Activated CD8-positive, alpha-beta T cell treated with anti-CD3 and anti-CD28 coated beads for 36 hours (primary cell): ENCODE data around the gene GNRH2. TPM values are rescaled to one million over a fixed set of nuclear protein-coding genes. Genes with fewer than 3 reads are reported as not detected.

Source experiments
- ATAC-seq: fragments of 200-7000 bp; cut with Tn5 transposase; one replicate; pipeline ENCODE4 v1.10.0; 2021; ENCODE audit warnings: mild to moderate bottlenecking, moderate library complexity
- CTCF ChIA-PET: fragments of 350-600 bp; sonication (Branson Sonifier 250); formaldehyde crosslinking; loops from one replicate; lab custom pipeline; 2021; ENCODE audit warnings: antibody characterized with exemption; lab: Charles Lee
- POLR2A ChIA-PET: fragments of 350-600 bp; sonication (Branson Sonifier 250); formaldehyde crosslinking; loops from one replicate; lab custom pipeline; 2021; ENCODE audit warnings: antibody characterized with exemption; lab: Charles Lee
- DNase-seq: peaks from one replicate; pipeline ENCODE4 v3.0.0-alpha.2; 2020
- H3K27ac Mint-ChIP-seq: one replicate; pipeline ENCODE4 v1.8.0; 2021; ENCODE audit warnings: mild to moderate bottlenecking, mixed read lengths
- H3K27me3 Mint-ChIP-seq: one replicate; pipeline ENCODE4 v1.8.0; 2021; ENCODE audit warnings: mixed read lengths
- H3K36me3 Mint-ChIP-seq: one replicate; pipeline ENCODE4 v1.8.0; 2021; ENCODE audit warnings: low read depth, mixed read lengths
- H3K4me1 Mint-ChIP-seq: one replicate; pipeline ENCODE4 v1.8.0; 2021; ENCODE audit warnings: low read depth, mixed read lengths
- H3K4me3 Mint-ChIP-seq: one replicate; pipeline ENCODE4 v1.8.0; 2021; ENCODE audit warnings: mild to moderate bottlenecking, moderate library complexity, mixed read lengths
- H3K9me3 Mint-ChIP-seq: one replicate; pipeline ENCODE4 v1.8.0; 2021; ENCODE audit warnings: mixed read lengths
- intact Hi-C: fragments of 100-400 bp; cut with micrococcal nuclease; formaldehyde crosslinking; loops from one replicate; pipeline ENCODE4 v1.10.0; 2022
- total RNA-seq, 2 experiments: library from RNA; stranded (reverse); gene quantifications; one replicate each; pipeline ENCODE4 v1.2.3, GENCODE V29; 2021
- TF ChIP-seq, protein P1 (sequence below): fragments of 200-600 bp; IDR thresholded peaks from one replicate; pipeline ENCODE4 v1.8.0; 2022; ENCODE audit warnings: antibody characterized with exemption, mild to moderate bottlenecking

GNRH2 gene
- total RNA-seq, 2 experiments from 2014 or later: 0.36 to 0.85 TPM

DNA sequence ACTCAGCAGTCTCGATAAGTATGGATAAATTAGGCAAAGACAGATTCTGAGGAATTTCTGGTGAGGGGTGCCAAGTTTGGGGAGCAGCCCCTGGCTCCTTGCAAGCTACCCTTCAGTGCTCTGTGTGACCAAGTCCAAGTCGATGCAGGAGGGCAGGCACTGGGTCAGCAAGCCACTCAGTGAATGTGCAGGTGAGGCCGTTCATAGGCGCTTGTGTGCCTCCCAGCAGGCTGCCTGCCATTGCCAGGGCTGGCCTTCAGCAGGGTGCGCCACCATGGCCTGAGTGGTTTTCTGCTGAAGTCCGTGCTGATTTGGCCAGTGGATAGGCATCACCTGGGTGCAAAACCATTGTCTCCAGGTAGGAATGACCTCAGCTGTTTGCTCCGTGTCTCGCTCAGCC is 3.3 kb upstream of the GNRH2 start:
- Mint-ChIP-seq H3K36me3 (peaks cover 15% of the 10 kb centered on the region), H3K27ac (peak overlapping the region; percentile 63), H3K4me3 (no peak overlapping the region), H3K4me1 (peaks cover 2% of the 10 kb centered on the region), H3K27me3 (no peaks in the 10 kb centered on the region), H3K9me3 (no peaks in the 10 kb centered on the region)
- CTCF ChIA-PET: no interaction called here
- TF ChIP-seq, protein P1, sequence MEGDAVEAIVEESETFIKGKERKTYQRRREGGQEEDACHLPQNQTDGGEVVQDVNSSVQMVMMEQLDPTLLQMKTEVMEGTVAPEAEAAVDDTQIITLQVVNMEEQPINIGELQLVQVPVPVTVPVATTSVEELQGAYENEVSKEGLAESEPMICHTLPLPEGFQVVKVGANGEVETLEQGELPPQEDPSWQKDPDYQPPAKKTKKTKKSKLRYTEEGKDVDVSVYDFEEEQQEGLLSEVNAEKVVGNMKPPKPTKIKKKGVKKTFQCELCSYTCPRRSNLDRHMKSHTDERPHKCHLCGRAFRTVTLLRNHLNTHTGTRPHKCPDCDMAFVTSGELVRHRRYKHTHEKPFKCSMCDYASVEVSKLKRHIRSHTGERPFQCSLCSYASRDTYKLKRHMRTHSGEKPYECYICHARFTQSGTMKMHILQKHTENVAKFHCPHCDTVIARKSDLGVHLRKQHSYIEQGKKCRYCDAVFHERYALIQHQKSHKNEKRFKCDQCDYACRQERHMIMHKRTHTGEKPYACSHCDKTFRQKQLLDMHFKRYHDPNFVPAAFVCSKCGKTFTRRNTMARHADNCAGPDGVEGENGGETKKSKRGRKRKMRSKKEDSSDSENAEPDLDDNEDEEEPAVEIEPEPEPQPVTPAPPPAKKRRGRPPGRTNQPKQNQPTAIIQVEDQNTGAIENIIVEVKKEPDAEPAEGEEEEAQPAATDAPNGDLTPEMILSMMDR: no peak
- ATAC-seq (no peak), DNase-seq (no peak)
- intact Hi-C loops: no loop called here
- POLR2A ChIA-PET: interaction anchor here (1.7 kb wide), 1 partner anchor 29 kb away, joined by 4 read pairs; no protein-coding TSS in a partner anchor

DNA sequence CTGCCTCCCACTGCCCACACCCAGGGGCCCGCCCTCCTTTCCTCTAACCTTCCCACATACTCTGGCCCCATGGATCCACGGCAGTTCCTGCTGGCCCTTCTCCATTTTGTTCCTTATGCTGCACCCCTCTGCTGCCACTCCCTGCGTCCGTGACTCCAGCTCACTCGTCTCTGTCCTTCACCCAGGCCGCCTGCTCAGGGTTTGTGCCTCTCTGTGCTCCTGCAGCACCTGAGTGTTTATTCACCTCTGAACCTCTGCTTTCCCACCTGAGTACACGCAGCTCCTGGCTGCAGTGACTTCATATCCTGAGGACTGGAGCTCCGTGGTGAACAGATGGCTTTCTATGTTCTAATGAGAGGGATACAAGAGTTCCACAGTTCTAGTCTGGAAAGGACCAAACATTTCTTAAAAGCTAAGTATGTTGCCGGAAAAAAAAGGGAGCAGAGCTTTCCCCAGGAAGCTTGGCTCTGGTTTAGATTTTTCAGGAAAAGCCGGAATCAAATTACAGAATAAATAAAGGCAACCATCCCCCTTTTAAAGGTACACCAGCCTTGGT is 1.5 kb upstream of the GNRH2 start:
- Mint-ChIP-seq H3K4me3 (no peak overlapping the region), H3K36me3 (peaks cover 13% of the 10 kb centered on the region), H3K27me3 (no peaks in the 10 kb centered on the region), H3K27ac (no peak overlapping the region), H3K9me3 (no peaks in the 10 kb centered on the region), H3K4me1 (peaks cover 8% of the 10 kb centered on the region)
- ChIA-PET CTCF (interaction anchor here (0.8 to 2.1 kb wide), 3 partner anchors 12 to 55 kb away, joined by 3 to 9 read pairs (median 3); no protein-coding TSS in a partner anchor), POLR2A (interaction anchor here (2.0 kb wide), 1 partner anchor 12 kb away, joined by 4 read pairs; no protein-coding TSS in a partner anchor)
- no peak for DNase-seq
- TF ChIP-seq, protein P1: no peak
- intact Hi-C loops: no loop called here
- no peak for ATAC-seq

- ATAC-seq (no peak), DNase-seq (no peak)
- intact Hi-C loops: no loop called here
- no peaks in the 10 kb centered on the region for H3K9me3 Mint-ChIP-seq
- CTCF ChIA-PET: interaction anchor here (2.1 kb wide), 1 partner anchor 11 kb away, joined by 9 read pairs; no protein-coding TSS in a partner anchor
- H3K36me3 Mint-ChIP-seq: peaks cover 19% of the 10 kb centered on the region
- no peak overlapping the region for H3K4me3 Mint-ChIP-seq
- H3K27me3 Mint-ChIP-seq: no peaks in the 10 kb centered on the region
- H3K4me1 Mint-ChIP-seq: peaks cover 13% of the 10 kb centered on the region
- TF ChIP-seq, protein P1: no peak
- POLR2A ChIA-PET: interaction anchor here (0.7 to 2.0 kb wide), 2 partner anchors 13 to 28 kb away, joined by 3 to 4 read pairs; no protein-coding TSS in a partner anchor
- no peak overlapping the region for H3K27ac Mint-ChIP-seq
Measured at GRCh38 chr20:3042625-3043024, 797 bp upstream of the GNRH2 start.

GRCh38 chr20:3044336-3044965 is 1.0 kb downstream of the GNRH2 start:
- ChIA-PET CTCF (interaction anchor here (1.4 kb wide), 1 partner anchor 178 kb away, joined by 3 read pairs; no protein-coding TSS in a partner anchor), POLR2A (interaction anchor here (0.8 to 1.6 kb wide), 3 partner anchors 9 to 390 kb away, joined by 3 read pairs; no protein-coding TSS in a partner anchor)
- H3K36me3 Mint-ChIP-seq: peaks cover 25% of the 10 kb centered on the region
- no peak overlapping the region for H3K27ac Mint-ChIP-seq
- DNase-seq (no peak), ATAC-seq (no peak)
- peaks cover 16% of the 10 kb centered on the region for H3K4me1 Mint-ChIP-seq
- no peaks in the 10 kb centered on the region for H3K9me3 Mint-ChIP-seq
- H3K4me3 Mint-ChIP-seq: no peak overlapping the region
- TF ChIP-seq, protein P1: no peak
- intact Hi-C loops: no loop called here
- no peaks in the 10 kb centered on the region for H3K27me3 Mint-ChIP-seq
